ENCODE results near the gene ARID1B.

ARID1B gene

DNA sequence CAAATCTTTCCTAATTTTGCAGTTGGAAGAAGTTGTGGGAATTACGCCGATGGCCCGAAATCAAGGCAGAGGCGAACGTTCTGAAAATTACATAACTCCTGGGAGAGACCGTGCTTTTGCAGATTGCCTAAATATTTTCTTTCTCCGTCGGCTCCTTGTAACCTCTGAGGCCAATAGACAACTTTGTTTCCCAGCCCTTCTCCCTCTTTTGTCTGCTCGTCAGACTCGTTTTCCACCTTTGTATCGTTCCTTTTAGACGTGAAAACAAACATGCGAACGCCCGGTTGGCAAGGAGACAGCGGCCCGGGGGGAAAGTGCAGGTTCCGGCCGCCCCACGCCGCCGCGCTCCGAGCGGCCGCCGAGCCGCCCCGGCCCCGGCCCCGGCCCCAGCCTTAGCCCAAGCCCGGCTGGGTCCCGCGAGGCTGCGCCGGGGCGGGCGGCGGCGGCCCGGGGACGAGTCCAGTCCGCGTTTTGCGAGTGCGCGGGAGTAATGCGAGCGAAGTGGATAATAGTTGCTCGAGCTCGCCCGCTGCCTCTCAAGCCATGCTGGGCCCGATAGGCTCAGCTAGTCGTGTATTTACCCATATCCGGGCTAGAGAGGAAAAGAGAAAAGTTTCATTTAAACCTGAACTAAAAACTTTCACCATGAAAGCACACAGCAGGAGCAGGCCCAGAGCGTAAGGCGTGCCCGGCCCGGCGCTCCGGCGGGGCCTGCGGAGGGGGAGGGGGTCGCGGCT, at the start of gene ARID1B:
Gene ARID1B (plus strand): TSS at position 539 of the 737 bp plus-strand sequence. CDS start 303 bp downstream, outside the sequence.
- DNase-seq, result peak; percentile 28

DNA sequence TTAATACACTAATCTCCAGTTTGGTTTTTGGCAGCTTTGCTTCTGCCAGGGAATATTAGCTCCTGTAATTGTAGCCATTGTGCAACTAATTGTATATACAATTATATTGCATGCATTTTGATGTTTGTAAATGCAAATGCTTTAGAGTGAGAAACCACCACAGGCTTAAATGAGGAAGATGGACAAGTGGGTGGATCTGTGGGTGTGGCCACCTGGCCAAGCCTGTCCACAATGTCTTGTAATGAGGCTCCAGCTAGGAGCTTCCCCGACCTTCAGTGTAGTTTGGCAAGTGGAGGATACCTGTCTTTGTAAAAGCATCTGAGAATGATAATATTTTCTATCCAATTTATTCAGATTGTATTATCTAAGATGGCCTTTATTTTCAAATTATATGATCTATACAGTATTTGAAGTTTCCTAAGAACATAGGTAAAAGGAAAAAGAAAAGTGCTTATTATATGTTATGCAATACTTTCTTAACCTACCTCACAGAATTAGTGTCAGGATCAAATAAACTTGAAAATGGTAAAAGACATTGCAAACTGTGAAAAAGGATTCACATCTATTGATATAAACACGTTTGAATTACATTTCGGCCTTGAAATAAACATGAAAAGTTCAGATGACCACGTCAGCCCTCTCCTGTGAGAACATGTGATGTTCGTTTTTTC, 49.3 kb upstream of the ARID1B start:
- no peak for DNase-seq

DNA sequence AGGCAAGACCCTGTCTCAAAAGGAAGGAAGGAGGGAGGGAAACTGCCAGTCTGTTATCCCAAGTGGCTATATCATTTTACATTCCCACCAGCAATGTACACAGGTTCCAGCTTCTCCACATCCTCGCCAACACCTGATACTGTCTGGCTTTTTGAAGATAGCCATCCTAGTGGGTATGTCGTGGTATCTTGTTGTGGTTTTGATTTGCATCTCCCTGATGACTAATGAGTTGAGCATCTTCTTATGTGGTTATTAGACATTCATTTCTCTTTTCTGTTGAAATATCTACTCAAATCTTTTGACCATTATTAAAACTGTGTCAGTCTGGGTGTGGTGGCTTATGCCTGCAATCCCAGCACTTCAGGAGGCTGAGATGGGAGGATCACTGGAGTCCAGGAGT, 47.9 kb upstream of the ARID1B start:
- no peak for DNase-seq

DNA sequence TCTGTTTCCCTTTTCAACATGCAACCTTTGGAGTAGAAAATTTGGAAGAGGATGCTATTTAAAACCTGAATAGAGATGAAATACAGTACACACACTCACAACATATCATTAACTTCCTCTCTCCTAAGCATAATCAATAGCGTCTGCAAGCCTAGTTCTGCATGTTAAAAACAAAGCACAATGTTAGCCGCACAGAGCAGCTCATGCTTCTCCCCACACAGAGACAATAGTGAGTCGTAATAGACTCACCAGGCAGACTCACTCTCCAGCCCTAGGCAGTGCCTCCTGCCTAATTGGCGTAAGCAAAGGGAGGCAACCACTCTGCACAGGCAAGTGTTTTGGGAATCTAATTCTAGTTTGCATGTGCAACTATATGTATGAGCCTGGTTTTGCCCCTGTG, 45.8 kb upstream of the ARID1B start:
- no peak for DNase-seq

DNA sequence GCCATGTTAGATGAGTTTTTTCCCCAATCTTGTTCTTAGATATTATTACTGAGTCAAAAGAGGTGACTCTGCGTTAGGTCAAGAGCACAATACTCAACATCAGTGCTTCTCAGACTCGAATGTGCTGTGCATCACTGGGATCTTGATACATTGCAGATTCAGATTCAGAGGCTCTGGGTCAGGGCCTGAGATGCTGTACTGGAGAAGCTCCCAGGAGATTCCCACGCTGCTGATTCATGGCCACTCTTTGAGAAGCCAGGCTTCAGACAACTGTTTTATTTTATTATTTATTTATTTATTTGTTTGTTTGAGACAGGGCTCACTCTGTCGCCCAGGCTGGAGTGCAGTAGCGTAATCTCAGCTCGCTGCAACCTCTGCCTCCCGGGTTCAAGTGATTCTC, 41.4 kb upstream of the ARID1B start:
- no peak for DNase-seq

DNA sequence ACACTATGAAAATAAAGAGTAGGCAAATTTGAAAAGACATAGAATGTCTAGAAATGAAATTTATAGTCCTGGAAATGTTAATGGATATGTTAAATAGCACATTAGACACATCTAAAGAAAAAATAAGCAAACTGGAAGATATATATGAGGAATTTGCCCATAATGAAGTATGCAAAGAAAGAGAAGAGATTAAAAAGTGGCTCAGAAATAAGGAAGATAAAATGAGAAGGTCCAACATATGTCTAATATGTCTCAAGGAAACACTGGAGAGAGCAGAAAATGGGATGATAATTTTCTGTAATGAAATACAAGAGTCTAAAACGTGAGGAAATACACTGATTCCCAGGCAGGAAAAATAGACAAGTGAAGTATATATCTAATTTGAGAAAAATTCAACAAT, 36.6 kb upstream of the ARID1B start:
- no peak for DNase-seq

DNA sequence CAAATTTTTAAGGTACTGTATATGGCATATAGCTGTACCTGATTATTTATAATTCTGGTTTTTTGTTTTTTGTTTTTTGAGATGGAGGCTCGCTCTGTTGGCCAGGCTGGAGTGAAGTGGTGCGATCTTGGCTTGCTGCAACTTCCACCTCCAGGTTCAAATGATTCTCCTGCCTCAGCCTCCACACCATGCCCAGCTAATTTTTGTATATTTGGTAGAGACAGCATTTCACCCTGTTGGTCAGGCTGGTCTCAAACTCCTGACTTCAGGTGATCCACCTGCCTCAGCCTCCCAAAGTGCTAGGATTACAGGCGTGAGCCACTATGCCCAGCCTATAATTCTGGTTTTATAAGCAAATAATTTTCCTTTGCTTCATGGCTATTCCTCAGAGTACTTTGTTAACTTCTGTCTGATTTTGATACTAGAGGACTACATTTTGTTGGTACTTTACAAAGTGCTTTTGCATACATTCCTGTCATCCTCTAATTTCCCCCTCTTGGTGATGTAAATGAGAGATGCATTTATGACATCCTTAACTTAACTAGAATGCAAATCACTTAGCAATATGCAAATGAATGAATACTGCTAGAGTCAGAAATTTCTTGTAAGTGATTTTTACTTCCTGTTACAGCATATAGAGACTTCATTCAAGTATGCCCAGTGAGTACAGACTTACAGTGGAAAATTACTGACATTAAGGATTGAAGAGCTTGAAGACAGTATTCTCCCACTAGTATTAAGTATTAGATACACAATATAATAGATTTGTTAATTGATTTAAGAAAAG, 35.7 kb upstream of the ARID1B start:
- DNase-seq, result no peak

DNA sequence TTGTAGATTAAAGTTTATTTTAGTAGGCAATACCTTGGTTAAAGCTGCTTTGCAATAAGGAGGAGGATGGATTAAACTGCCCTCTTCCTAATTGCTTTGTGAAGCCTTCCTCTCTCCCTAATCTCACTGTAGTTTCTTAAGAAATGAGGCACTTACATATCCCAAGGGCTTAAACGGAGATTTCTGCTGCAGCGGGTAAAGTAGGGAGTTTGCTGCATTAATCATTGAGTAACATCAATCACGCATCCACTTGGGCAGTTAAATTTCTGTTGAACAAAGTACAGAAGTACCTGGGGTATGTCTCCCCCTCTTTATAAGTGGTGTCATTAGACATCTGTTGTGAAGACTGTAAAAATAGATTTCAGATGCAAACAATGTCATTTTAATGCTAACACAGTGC, 29.5 kb upstream of the ARID1B start:
- no peak for DNase-seq

DNA sequence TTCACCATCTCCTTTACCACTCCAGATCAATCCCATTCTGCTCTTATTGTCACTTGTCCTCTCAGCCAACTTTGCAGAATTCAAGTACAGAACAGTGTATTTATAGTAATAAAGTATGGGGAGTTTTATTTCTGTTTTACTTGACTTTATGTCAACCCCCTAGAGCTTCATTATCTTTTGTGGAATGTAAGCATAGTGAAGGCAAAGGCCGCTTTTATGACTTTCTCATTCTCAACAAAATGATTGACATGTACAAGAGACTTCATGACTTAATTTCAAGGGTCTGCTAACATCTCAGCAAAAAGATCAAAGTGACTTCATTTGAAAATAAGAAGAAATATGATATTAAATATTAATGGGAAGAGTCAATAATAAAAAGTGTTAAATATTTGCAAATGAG, 28.7 kb upstream of the ARID1B start:
- no peak for DNase-seq

DNA sequence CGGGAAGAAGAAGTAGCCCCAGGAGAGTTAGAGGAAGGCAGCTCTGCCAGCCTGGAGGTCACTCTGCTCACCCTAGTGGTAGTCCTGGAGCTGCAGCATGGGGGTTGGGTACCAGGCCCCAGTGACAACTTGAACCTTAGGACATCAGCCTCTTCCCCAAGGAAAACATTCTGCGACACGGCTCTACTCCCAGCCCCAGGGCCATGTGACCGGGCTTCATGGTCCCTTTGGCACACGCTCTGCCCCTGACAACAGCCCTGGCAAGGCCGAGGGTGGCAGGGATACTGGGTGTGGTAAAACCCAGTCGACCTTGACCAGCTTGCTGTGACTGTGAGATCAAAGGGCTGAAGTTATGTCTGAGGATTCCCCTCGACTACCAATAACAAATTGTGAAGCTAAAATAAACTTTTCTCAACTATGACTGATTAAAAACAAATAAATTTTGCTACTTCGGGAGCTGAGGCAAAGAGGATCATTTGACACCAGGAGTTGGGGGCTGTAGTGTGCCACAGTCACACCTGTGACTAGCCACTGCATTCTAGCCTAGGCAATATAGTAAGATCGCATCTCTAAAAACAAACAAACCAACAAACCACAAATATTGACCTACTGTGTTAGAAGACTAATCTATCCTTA, 24.4 kb upstream of the ARID1B start:
- no peak for DNase-seq

DNA sequence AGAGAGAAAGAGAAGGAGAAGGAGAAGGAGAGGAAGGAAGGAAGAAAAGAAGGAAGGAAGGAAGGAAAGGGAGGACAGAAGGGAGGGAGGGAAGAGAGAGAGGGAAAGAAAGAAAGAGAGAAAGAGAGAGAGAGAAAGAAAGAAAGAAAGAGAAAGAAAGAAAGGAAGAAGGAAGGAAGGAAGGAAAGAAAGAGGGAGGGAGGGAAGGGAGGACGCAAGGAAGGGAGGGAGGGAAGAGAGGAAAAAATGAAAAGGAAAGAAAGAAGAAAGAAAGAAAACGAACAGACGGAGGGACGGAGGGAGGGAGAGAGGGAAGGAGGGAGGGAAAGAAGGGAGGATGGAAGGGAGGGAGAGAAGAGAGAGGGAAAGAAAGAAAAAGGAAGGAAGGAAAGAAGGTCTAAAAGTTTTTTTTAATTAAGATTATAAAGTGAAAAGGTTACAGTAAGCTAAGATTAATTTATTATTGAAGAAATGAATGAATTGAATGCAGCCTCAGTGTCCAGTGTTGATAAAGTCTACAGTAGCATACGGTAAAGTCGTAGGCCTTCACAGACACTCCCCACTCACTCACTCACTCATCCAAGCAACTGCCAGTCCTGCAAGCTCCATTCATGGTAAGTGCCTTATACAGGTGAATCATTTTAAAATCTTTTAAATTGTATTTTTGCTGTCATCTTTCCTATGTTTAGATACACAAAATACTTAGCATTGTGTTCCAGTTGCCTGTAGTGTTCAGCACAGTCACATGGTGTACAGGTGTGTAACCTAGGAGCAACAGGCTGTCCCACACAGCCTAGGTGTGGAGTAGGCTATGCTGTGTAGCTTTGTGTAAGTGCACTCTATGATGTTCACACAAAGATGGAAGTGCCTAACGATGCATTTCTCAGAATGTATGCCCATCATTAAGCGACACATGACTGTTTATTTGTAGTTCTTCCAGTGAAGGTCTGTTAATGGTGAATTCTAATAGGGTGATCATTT, 20.3 kb upstream of the ARID1B start:
- no peak for DNase-seq

DNA sequence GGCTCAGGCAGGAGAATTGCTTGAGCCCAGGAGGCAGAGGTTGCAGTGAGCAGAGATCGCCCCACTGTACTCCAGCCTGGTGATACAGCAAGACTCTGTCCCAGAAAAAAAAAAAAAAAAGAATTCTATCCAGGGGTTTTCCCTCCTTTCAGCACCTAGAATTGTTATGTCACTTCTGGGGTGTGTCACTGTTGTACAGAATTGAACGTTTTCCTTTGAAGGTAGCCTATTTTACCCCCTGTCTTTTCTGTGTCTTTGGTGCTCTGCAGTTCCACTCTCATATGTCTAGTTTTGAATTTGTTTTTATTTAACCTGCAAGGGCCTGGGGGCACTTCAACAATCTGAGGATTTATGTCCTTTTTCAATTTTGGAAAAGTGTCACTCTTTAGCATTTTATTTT, 19.3 kb upstream of the ARID1B start:
- DNase-seq, result no peak

DNA sequence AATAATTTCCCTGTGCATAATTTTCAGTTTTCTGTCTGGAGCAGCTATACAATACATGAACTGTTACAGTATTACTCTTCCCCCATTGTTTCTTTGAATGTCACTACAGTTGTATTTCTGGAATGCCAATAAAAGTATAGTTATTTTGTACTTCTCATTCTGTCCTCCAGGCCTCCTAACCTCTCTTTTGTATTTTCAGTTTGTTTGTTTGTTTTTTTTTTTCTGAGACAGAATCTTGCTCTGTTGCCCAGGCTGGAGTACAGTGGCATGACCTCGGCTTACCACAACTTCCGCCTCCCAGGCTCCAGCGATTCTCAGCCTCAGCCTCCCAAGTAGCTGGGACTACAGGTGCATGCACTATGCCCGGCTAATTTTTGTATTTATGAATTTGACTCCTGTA, 16.8 kb upstream of the ARID1B start:
- no peak for DNase-seq

DNA sequence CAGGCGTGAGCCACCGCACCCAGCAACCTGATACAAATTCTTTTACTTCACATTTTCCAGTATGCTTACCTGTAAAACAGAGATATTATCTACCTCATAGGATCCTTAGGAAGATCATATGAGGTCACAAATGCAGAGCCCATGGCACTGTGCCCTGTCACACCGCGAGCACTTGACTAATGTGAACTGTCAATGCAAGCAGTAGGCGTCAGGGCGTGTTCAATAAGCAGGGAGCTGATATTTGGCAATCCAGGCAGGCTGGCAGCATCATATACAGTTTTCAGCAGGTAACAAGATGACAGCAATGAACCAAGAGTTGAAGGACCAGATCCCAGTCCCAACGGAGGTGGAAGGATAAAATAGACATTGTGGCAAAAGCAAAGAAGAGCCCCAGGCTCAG, 14.6 kb upstream of the ARID1B start:
- DNase-seq, result no peak

DNA sequence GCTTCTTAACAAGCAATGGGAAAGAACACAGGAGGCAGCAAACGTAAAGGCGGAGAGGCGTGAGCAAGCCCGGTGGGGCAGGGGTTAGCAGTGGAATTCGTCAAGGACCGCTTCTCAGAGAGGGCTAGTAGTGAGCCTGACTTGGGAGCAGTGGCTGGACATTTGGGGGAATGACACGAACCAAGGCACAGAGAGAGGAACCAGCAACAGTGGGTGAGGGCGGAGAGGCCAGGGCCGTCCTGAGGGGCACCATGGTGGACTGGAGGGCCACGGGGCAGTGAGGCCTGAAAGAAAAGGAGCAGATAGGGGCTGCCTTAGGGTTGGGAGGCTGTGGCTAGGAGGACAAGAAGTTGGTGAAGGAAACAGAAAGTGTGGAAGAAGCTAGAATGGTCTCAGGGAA, 12.1 kb upstream of the ARID1B start:
- no peak for DNase-seq

DNA sequence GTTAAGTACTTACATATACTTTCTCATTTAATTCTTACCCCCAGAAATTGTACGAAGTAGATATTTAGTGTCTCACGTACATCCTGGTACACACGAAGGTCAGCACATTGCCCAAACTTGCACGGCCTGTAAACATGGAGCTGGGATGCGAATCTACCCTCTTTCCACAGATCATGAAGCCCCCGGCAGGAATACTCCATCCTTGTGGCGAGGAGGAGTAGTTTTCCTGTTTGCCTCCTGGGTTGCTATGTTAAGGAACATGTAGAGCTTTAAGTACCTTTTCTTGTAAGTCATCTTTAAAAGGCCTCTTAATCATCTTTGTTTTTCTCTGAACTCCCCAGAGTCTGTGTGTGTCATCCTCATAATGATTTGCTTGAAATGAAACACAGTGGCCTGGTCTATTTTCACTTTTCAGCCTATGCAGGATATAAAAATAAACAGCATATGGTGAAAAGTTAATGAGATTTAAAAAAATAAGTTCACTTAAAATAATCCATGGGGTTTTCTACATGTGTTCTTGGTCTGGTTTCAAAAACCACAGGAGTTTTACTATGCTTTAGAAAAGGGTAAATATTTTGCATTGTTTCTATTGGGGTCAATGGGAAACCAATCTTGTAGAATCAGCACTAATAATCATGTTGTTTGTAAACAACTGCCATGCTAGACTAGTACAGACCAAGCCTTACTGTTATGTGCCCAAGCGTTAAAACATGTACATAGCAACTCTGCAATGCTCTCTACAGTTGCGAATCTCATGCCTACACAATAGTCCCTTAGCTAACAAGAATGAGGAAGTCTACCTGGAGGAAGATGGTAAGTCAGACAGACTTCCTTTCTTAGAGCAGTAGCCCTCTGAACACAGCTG, 9.3 kb upstream of the ARID1B start:
- DNase-seq, result no peak

DNA sequence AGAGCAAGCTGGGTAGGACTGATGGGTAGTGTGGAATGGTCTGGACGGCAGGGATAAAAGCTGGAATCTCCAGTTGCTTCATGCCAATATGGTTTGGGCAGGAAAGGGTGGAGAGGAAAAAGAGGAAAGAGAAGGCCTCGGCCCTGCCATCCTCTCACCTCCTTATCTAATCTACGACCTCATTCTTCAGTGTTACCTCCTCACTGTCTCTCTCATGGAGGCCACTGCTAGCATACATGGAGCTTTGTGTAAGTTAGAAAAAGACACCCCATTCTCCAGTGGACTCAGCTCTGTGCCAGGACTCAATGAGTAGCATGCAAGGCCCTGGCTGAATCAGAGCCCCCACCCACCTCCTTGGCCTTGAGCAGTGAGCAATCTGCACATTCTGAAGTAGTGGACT, 6.1 kb upstream of the ARID1B start:
- DNase-seq, result no peak

DNA sequence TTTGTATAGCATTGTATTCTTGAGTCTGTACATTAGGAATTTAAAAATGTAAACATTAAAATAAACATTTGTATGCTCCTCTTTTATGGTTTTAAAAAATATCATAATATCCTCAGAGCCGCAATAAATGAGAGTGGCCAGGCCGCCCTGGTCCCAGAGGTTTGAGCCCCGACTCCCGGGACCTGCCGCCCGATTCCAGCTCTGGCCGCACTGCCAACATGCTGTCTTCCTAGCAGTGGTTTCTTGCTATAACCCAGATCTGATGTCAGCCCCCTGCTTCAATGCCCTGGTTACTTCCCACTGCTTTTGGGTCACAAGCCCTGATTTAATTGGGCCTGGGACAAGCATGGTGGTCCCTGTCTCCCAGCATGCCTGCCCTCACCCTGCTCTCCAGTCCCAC, 5.4 kb upstream of the ARID1B start:
- DNase-seq, result no peak

DNA sequence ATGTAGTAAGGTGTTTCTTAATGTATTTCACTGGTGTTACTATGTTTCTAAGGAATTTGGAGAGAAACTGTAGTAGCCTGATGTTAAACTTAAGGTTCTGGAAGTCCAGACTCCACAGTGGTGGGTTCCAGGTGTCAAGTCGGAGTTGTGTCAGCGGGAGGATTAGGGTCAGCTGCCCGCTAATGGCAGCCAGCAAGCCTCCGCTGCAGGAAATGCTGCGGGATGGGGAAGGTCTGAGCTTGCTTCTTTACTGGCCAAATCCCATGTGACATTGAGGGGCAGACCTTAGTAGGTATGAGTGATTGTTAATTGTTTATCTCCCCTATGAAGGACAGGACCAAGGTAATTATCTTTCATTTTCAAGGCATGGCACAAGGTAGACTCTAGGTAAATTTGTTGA, 3.7 kb upstream of the ARID1B start:
- no peak for DNase-seq

DNA sequence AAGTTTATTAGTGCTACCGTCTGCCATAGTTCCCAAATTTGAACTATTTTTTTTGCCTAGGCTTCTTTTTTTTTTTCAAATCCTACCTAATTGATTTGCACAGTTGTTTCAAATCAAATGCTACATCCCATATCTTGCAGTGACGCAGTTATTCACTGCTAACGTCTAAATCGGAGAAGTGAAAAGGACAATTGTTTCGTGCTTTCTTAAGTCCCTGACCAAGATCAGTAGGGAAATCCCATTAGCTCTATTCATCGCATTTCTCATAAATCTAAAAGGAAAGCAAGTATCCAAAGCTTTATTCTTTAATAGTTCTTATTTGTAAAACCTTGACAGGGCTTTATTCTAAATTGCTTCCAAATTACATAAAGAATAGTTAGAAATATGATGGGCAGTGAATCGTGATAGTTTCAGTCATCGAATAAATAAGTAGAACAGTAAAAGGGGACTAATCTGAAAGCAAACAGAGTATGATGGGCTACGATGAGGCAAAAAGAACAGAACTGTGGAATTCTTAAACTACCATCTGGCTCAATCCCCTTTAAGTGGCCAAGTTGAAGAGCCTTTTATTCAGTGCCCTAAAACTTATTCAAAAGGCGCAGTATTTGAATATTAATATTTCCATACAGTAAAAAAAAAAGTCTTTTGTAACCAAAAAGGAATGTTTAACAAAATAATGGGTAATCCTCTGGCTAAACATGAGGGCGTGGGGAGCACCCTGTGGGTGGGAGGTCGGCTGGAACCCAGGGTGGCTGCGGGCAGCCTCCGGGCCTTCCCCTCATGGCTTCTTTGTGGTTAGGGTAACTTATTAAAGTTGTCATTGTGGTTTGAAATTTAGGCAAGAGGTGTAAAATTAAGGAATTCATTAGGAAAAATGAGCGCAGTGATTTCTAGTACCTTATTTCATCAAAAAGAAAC, 3.0 kb upstream of the ARID1B start:
- DNase-seq, result no peak
